ENCODE measurements around the gene CTTNBP2. TPM values are rescaled to one million over a fixed set of nuclear protein-coding genes. Genes with fewer than 3 reads are reported as not detected.

Gene CTTNBP2
- total and polyA plus RNA-seq, 12 donors: 1.2 to 6.7 (median 3.9) TPM

GRCh38 chr7:117790731-117791130 lies 82.5 kb downstream of the CTTNBP2 start:
- no peak for DNase-seq
- 83 to 91% (median 85%) methylated on average over 5 of the region's 5 CpGs for WGBS, 4 donors
- Histone ChIP-seq H3K27me3 (no peaks in the 10 kb centered on the region), H3K27ac (no peak overlapping the region), H3K4me1 (replicated peaks in 1 of 2) (no peaks in the 10 kb centered on the region), H3K36me3 (replicated peaks in 1 of 2) (no peaks in the 10 kb centered on the region), H3K9me3 (replicated peaks in 1 of 3) (no peaks in the 10 kb centered on the region), H3K4me3 (no peak overlapping the region)
- intact Hi-C loops (cut with DNase I): no loop called here
- no peak for TF ChIP-seq POLR2A (IDR thresholded peaks at IDR 0.05)

- Histone ChIP-seq H3K27ac (no peak overlapping the region), H3K9me3 (replicated peaks in 1 of 3) (no peaks in the 10 kb centered on the region), H3K36me3 (replicated peaks in 1 of 2) (no peaks in the 10 kb centered on the region), H3K27me3 (no peaks in the 10 kb centered on the region), H3K4me1 (replicated peaks in 1 of 2) (no peaks in the 10 kb centered on the region), H3K4me3 (no peak overlapping the region)
- TF ChIP-seq CTCF (IDR thresholded peaks at IDR 0.05): no peak
- TF ChIP-seq POLR2A (IDR thresholded peaks at IDR 0.05): no peak
- 60 to 83% (median 75%) methylated on average over 2 of the region's 2 CpGs for WGBS, 4 donors
- DNase-seq: no peak
- intact Hi-C loops (cut with DNase I): no loop called here
Measured at GRCh38 chr7:117790251-117790650, 83.0 kb downstream of the CTTNBP2 start.

GRCh38 chr7:117785431-117785830 lies 87.8 kb downstream of the CTTNBP2 start:
- Histone ChIP-seq H3K4me3 (no peak overlapping the region), H3K27me3 (no peaks in the 10 kb centered on the region), H3K4me1 (replicated peaks in 1 of 2) (no peaks in the 10 kb centered on the region), H3K27ac (no peak overlapping the region), H3K9me3 (replicated peaks in 1 of 3) (no peaks in the 10 kb centered on the region), H3K36me3 (replicated peaks in 1 of 2) (no peaks in the 10 kb centered on the region)
- intact Hi-C loops (cut with DNase I): no loop called here
- no peak for DNase-seq
- TF ChIP-seq POLR2A (IDR thresholded peaks at IDR 0.05): no peak
- TF ChIP-seq CTCF (IDR thresholded peaks at IDR 0.05): no peak
- 72 to 94% (median 83%) methylated on average over 1 of the region's 1 CpG for WGBS, 4 donors

- Histone ChIP-seq H3K27me3 (no peaks in the 10 kb centered on the region), H3K4me1 (replicated peaks in 1 of 2) (no peaks in the 10 kb centered on the region), H3K9me3 (replicated peaks in 1 of 3) (no peaks in the 10 kb centered on the region), H3K27ac (no peak overlapping the region), H3K36me3 (replicated peaks in 1 of 2) (no peaks in the 10 kb centered on the region), H3K4me3 (no peak overlapping the region)
- WGBS, 4 donors: 29 to 50% (median 38%) methylated on average over 1 of the region's 1 CpG
- no peak for DNase-seq
- no peak for TF ChIP-seq CTCF (IDR thresholded peaks at IDR 0.05)
- no peak for TF ChIP-seq POLR2A (IDR thresholded peaks at IDR 0.05)
- intact Hi-C loops (cut with DNase I): no loop called here
Measured at GRCh38 chr7:117784315-117784714, 88.9 kb downstream of the CTTNBP2 start.

- H3K27me3 ChIP-seq: no peaks in the 10 kb centered on the region
- no peaks in the 10 kb centered on the region for H3K36me3 ChIP-seq (replicated peaks in 1 of 2)
- no peaks in the 10 kb centered on the region for H3K4me1 ChIP-seq (replicated peaks in 1 of 2)
- WGBS, 4 donors: 79 to 89% (median 84%) methylated on average over 3 of the region's 3 CpGs
- H3K27ac ChIP-seq: no peak overlapping the region
- intact Hi-C loops (cut with DNase I): no loop called here
- no peaks in the 10 kb centered on the region for H3K9me3 ChIP-seq (replicated peaks in 1 of 3)
- no peak overlapping the region for H3K4me3 ChIP-seq
- no peak for DNase-seq
- TF ChIP-seq POLR2A (IDR thresholded peaks at IDR 0.05) (no peak), CTCF (IDR thresholded peaks at IDR 0.05) (no peak)
Measured at GRCh38 chr7:117782761-117783160, 90.5 kb downstream of the CTTNBP2 start.

All from adrenal gland (tissue), 12 donors.